Memory B cell (primary cell): ENCODE data around the gene PPP6R2.
"Not testable (repeated sequence)": the region's sequence is repeated elsewhere in the genome, so short reads cannot be mapped to it uniquely, and the experiment has no call there.

Experiments
- ATAC-seq: fragments of 150-1000 bp; cut with Tn5 transposase; 2 replicates; pipeline ENCODE4 v1.10.0; 2021; ENCODE audit warnings: low read depth, mild to moderate bottlenecking, moderate library complexity
- DNase-seq, 2 donors: peaks; one replicate each; pipeline ENCODE4 v3.0.0; 2022; ENCODE audit warnings: low spot score in 2 of 2
- H3K27ac Mint-ChIP-seq: one replicate; pipeline ENCODE4 v1.8.0; 2022; ENCODE audit warnings: mild to moderate bottlenecking, moderate library complexity, mixed read lengths
- H3K27me3 Mint-ChIP-seq: one replicate; pipeline ENCODE4 v1.8.0; 2022; ENCODE audit warnings: mixed read lengths
- H3K36me3 Mint-ChIP-seq: one replicate; pipeline ENCODE4 v1.8.0; 2022; ENCODE audit warnings: mild to moderate bottlenecking, mixed read lengths
- H3K4me1 Mint-ChIP-seq: one replicate; pipeline ENCODE4 v1.8.0; 2022; ENCODE audit warnings: mixed read lengths
- H3K4me3 Mint-ChIP-seq: one replicate; pipeline ENCODE4 v1.8.0; 2022; ENCODE audit warnings: mild to moderate bottlenecking, moderate library complexity, mixed read lengths
- H3K9me3 Mint-ChIP-seq: one replicate; pipeline ENCODE4 v1.8.0; 2022; ENCODE audit warnings: mixed read lengths

PPP6R2 gene

GRCh38 chr22:50400406-50400805 lies 57.3 kb downstream of the PPP6R2 start:
- H3K4me1 Mint-ChIP-seq: peaks cover 37% of the 10 kb centered on the region
- no peak overlapping the region for H3K4me3 Mint-ChIP-seq
- peaks cover 3% of the 10 kb centered on the region for H3K36me3 Mint-ChIP-seq

GRCh38 chr22:50400931-50401330 lies 57.8 kb downstream of the PPP6R2 start:
- Mint-ChIP-seq H3K4me1 (peaks cover 38% of the 10 kb centered on the region), H3K27me3 (no peaks in the 10 kb centered on the region), H3K4me3 (no peak overlapping the region), H3K9me3 (no peaks in the 10 kb centered on the region), H3K27ac (no peak overlapping the region), H3K36me3 (peaks cover 7% of the 10 kb centered on the region)
- ATAC-seq: no peak
- DNase-seq: no peak

More at GRCh38 chr22:50400406-50400805, 57.3 kb downstream of the PPP6R2 start:
- no peak for ATAC-seq
- Mint-ChIP-seq H3K27me3 (no peaks in the 10 kb centered on the region), H3K9me3 (no peaks in the 10 kb centered on the region), H3K27ac (peak overlapping the region; percentile 82)
- no peak for DNase-seq

- Mint-ChIP-seq H3K4me3 (no peak overlapping the region), H3K36me3 (peaks cover 11% of the 10 kb centered on the region)
Measured at GRCh38 chr22:50401907-50402306, 58.8 kb downstream of the PPP6R2 start.

GRCh38 chr22:50403701-50404101 lies 60.6 kb downstream of the PPP6R2 start:
- no peaks in the 10 kb centered on the region for H3K9me3 Mint-ChIP-seq
- DNase-seq (no peak), ATAC-seq (no peak)
- peak overlapping the region; percentile 75 for H3K27ac Mint-ChIP-seq
- H3K4me3 Mint-ChIP-seq: no peak overlapping the region
- H3K27me3 Mint-ChIP-seq: no peaks in the 10 kb centered on the region
- H3K4me1 Mint-ChIP-seq: peaks cover 29% of the 10 kb centered on the region
- H3K36me3 Mint-ChIP-seq: peaks cover 11% of the 10 kb centered on the region

More at GRCh38 chr22:50401907-50402306, 58.8 kb downstream of the PPP6R2 start:
- ATAC-seq (no peak), DNase-seq (no peak)
- no peak overlapping the region for H3K27ac Mint-ChIP-seq
- no peaks in the 10 kb centered on the region for H3K9me3 Mint-ChIP-seq
- H3K27me3 Mint-ChIP-seq: no peaks in the 10 kb centered on the region
- H3K4me1 Mint-ChIP-seq: peaks cover 36% of the 10 kb centered on the region

GRCh38 chr22:50406416-50407170 lies 63.5 kb downstream of the PPP6R2 start:
- Mint-ChIP-seq H3K36me3 (peaks cover 14% of the 10 kb centered on the region), H3K9me3 (no peaks in the 10 kb centered on the region), H3K27ac (peak overlapping the region; percentile 67), H3K4me3 (no peak overlapping the region), H3K27me3 (no peaks in the 10 kb centered on the region), H3K4me1 (peaks cover 15% of the 10 kb centered on the region)
- no peak for ATAC-seq
- no peak for DNase-seq

- Mint-ChIP-seq H3K36me3 (peaks cover 14% of the 10 kb centered on the region), H3K4me3 (no peak overlapping the region), H3K27ac (no peak overlapping the region), H3K9me3 (no peaks in the 10 kb centered on the region), H3K27me3 (no peaks in the 10 kb centered on the region), H3K4me1 (peaks cover 12% of the 10 kb centered on the region)
- ATAC-seq (no peak), DNase-seq (no peak)
Measured at GRCh38 chr22:50408311-50408710, 65.2 kb downstream of the PPP6R2 start.

- not testable (repeated sequence) for H3K4me3 Mint-ChIP-seq, H3K27ac Mint-ChIP-seq, H3K27me3 Mint-ChIP-seq, H3K4me1 Mint-ChIP-seq, H3K9me3 Mint-ChIP-seq, DNase-seq, ATAC-seq
- H3K36me3 Mint-ChIP-seq: peaks cover 20% of the 10 kb centered on the region
Measured at GRCh38 chr22:50408954-50409353, 65.8 kb downstream of the PPP6R2 start.

GRCh38 chr22:50414476-50415248 lies 71.5 kb downstream of the PPP6R2 start:
- Mint-ChIP-seq H3K9me3 (no peaks in the 10 kb centered on the region), H3K4me1 (peaks cover 2% of the 10 kb centered on the region), H3K27me3 (no peaks in the 10 kb centered on the region), H3K36me3 (peaks cover 19% of the 10 kb centered on the region), H3K27ac (no peak overlapping the region), H3K4me3 (no peak overlapping the region)
- DNase-seq (no peak), ATAC-seq (no peak)

- H3K27ac Mint-ChIP-seq: no peak overlapping the region
- ATAC-seq: no peak
- H3K36me3 Mint-ChIP-seq: peaks cover 26% of the 10 kb centered on the region
Measured at GRCh38 chr22:50415426-50415825, 72.3 kb downstream of the PPP6R2 start.

GRCh38 chr22:50416996-50417395 lies 73.9 kb downstream of the PPP6R2 start:
- DNase-seq: no peak
- Mint-ChIP-seq H3K4me3 (no peak overlapping the region), H3K9me3 (no peaks in the 10 kb centered on the region), H3K4me1 (peaks cover 2% of the 10 kb centered on the region), H3K27me3 (no peaks in the 10 kb centered on the region), H3K27ac (no peak overlapping the region), H3K36me3 (peaks cover 27% of the 10 kb centered on the region)
- ATAC-seq: no peak

More at GRCh38 chr22:50415426-50415825, 72.3 kb downstream of the PPP6R2 start:
- Mint-ChIP-seq H3K4me3 (no peak overlapping the region), H3K9me3 (no peaks in the 10 kb centered on the region), H3K4me1 (peaks cover 2% of the 10 kb centered on the region), H3K27me3 (no peaks in the 10 kb centered on the region)
- DNase-seq: no peak

GRCh38 chr22:50417411-50418210 lies 74.5 kb downstream of the PPP6R2 start:
- no peak overlapping the region for H3K4me3 Mint-ChIP-seq
- no peaks in the 10 kb centered on the region for H3K9me3 Mint-ChIP-seq
- no peaks in the 10 kb centered on the region for H3K27me3 Mint-ChIP-seq
- no peak for ATAC-seq
- H3K4me1 Mint-ChIP-seq: peaks cover 2% of the 10 kb centered on the region
- DNase-seq: no peak
- peaks cover 28% of the 10 kb centered on the region for H3K36me3 Mint-ChIP-seq
- no peak overlapping the region for H3K27ac Mint-ChIP-seq

GRCh38 chr22:50418624-50419023 lies 75.5 kb downstream of the PPP6R2 start:
- Mint-ChIP-seq H3K4me3 (no peak overlapping the region), H3K27me3 (no peaks in the 10 kb centered on the region), H3K4me1 (peaks cover under 1% of the 10 kb centered on the region), H3K9me3 (no peaks in the 10 kb centered on the region), H3K36me3 (peaks cover 27% of the 10 kb centered on the region), H3K27ac (no peak overlapping the region)
- no peak for ATAC-seq
- DNase-seq: no peak

GRCh38 chr22:50419116-50419515 lies 76.0 kb downstream of the PPP6R2 start:
- H3K36me3 Mint-ChIP-seq: peaks cover 27% of the 10 kb centered on the region
- no peak overlapping the region for H3K4me3 Mint-ChIP-seq
- H3K4me1 Mint-ChIP-seq: no peaks in the 10 kb centered on the region
- ATAC-seq (no peak), DNase-seq (no peak)
- no peak overlapping the region for H3K27ac Mint-ChIP-seq
- no peaks in the 10 kb centered on the region for H3K27me3 Mint-ChIP-seq
- H3K9me3 Mint-ChIP-seq: no peaks in the 10 kb centered on the region

GRCh38 chr22:50420015-50420414 lies 76.9 kb downstream of the PPP6R2 start:
- H3K4me3 Mint-ChIP-seq: no peak overlapping the region
- no peak overlapping the region for H3K27ac Mint-ChIP-seq
- DNase-seq: no peak
- H3K4me1 Mint-ChIP-seq: no peaks in the 10 kb centered on the region
- ATAC-seq: no peak
- H3K9me3 Mint-ChIP-seq: no peaks in the 10 kb centered on the region
- H3K27me3 Mint-ChIP-seq: no peaks in the 10 kb centered on the region
- H3K36me3 Mint-ChIP-seq: peaks cover 30% of the 10 kb centered on the region
